KOPT-K1 (cell line): ENCODE data around the gene HCRTR2.
"Not testable (repeated sequence)": the region's sequence is repeated elsewhere in the genome, so short reads cannot be mapped to it uniquely, and the experiment has no call there.

ENCODE experiments used
- H3K27ac ChIP-seq: fragments of 200-600 bp; sonication (generic); 2 replicates; pipeline ENCODE4 v1.5.1; 2016; ENCODE audit warnings: antibody characterized with exemption, mild to moderate bottlenecking, low read depth, low read length; ENCODE audit not compliant: poor library complexity, severe bottlenecking
- H3K36me3 ChIP-seq: fragments of 200-600 bp; sonication (generic); 2 replicates; pipeline ENCODE4 v1.5.1; 2017; ENCODE audit warnings: antibody characterized with exemption, mild to moderate bottlenecking, low read length, moderate library complexity; ENCODE audit not compliant: insufficient read depth
- H3K9me3 ChIP-seq: fragments of 200-600 bp; sonication (generic); 2 replicates; pipeline ENCODE4 v1.5.1; 2017; ENCODE audit warnings: antibody characterized with exemption, low read length, mild to moderate bottlenecking; ENCODE audit not compliant: insufficient read depth, poor library complexity, severe bottlenecking

HCRTR2 gene

DNA sequence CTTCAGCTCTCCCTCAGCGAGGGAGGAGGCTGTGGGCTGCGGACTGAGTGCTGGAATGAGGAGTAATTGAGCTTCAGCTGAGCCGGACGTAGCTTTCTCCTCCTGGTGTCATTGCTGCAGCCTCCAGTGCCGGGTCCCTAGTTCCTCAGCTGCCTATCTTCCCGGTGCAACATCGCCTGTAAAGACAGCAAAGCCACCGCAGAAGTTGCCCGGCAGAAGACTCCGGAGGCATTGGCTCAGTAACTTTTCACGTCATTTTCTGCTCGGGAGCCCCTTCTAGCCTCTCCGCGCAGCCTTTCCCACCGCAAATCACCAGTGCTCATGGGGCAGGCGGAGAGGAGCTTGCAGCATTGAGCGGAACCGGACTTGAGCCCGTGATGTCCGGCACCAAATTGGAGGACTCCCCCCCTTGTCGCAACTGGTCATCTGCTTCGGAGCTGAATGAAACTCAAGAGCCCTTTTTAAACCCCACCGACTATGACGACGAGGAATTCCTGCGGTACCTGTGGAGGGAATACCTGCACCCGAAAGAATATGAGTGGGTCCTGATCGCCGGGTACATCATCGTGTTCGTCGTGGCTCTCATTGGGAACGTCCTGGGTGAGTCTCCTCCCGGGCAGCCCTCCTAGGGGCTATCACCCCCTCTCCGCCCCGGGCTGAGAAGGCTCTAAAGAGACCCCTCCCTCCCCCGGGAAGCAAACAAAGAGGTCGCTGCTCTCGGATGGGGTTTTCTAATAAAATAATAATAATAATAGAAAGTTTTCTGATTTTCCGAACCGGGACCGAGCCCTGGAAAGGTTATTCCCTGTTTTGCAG is at the start of gene HCRTR2:
Gene HCRTR2 (plus strand): TSS at position 305 of the 816 bp plus-strand sequence. CDS start 73 bp downstream, at position 378.
- no peak within 1 kb of the TSS for H3K27ac ChIP-seq
- no peaks in the 10 kb centered on the region for H3K9me3 ChIP-seq
- no peaks in the 10 kb centered on the region for H3K36me3 ChIP-seq

DNA sequence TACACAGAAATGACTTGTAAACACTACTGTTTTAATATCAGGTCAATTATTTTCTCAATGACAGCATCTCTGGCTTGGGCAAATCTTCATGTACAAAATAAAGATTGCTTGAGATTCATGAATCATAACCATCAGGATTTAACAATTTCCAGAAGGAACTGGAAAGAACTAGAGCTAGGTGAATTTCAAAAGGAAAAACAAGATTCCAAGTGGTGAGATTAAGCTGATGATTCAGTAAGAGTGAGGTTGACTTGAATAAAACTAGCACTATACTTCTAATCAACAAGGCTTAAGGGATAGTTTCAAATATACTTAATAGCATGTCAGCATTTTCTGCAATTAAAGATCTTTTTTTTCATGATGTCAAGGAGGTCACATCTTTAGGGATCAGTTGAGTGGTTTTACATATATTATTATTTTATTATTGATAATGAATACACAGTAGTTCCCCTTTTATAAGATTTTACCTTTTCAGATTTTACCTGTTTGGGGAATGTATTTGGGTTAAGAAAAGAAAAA is 43.5 kb upstream of the HCRTR2 start:
- Histone ChIP-seq H3K27ac (no peak overlapping the region), H3K36me3 (no peaks in the 10 kb centered on the region), H3K9me3 (no peaks in the 10 kb centered on the region)

DNA sequence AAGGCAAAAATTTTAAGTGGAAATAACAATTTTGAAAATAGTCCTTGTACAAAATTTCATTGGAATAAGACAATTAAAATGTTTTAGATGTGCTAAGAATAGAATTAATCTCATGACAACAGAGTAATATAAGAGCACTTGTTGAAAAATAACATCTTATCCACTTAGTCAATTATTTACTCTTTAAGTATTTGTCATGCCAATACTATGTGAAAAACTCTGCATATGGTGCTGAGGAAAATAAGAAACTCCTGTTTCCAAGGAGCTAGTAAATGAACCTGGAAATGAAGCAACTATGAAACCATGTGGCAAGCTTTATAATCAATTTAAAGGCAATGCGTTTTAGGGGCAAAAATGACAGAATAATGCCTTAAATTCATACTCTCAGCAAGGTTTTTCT is 42.7 kb upstream of the HCRTR2 start:
- no peaks in the 10 kb centered on the region for H3K36me3 ChIP-seq
- H3K9me3 ChIP-seq, result no peaks in the 10 kb centered on the region
- no peak overlapping the region for H3K27ac ChIP-seq

DNA sequence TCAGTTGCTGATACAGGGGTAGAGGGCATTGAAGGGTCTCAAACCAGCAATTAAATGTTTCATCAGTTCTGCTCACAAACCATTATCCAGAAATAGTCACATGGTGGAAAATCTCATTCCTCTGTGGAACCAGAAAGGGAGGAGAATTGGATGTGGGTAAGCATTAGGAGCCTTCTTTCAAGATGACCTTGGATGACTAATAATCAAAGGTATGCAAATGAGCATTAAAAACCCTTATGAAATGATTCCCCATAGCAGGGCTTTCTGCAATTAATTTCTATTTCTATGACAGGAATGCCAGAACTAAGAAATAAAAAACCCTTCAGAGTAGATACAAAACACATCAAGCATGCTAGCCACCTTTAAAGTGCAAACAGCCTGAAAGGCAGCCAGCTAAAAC is 37.4 kb upstream of the HCRTR2 start:
- Histone ChIP-seq H3K36me3 (no peaks in the 10 kb centered on the region), H3K27ac (no peak overlapping the region), H3K9me3 (no peaks in the 10 kb centered on the region)

DNA sequence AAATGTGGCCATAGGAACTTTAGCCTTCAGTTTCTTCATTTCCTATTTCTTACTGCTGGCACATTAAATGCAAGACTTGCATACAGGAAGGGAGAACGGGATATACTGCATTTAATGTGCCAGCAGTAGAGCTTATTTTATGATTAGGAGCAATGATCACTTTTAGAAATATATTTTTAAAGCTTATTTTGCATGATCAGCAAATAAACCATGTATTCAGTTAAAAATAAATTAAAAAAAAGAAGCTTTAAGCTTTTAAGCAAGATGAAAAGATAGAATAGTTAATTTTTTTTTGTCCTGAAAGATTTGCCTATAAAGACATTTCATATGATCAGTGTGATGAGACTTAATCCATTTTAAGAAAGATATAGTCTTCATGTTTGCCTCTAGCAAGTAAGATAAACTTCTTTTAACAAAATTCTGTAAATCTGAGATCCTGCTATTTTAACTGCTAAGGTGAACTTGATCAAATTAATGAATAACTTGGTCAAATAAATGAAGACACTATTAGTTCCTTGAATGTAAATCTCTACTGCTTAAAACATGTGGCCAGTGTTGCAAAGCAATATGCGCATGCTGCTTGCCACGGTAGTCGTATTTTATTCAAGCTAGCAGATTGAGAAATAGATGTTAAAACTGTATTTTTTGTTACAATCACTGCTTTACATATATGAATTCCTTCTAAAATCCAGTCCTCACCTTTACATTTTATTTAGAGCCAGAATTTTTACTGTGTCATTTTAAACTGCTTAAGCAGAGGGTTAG is 36.2 kb upstream of the HCRTR2 start:
- Histone ChIP-seq H3K27ac (no peak overlapping the region), H3K36me3 (no peaks in the 10 kb centered on the region), H3K9me3 (no peaks in the 10 kb centered on the region)

DNA sequence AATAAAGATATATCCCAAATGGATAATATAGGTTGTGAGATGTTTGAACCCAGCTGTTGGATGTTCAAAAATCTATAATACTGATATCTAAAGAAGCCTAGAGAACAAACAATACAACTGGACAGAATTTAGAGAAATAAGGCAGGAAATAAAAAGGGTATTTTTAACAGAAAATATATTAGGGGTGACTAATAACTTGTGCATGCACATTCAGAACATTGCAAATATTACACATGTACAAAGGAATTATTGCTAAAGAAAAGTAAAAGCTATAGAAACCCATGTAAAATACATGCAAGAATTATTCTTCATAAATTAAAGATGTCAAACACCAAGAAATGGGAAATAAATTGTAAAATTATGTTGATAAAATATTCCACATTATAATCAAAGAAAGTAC is 32.7 kb upstream of the HCRTR2 start:
- Histone ChIP-seq H3K27ac (no peak overlapping the region), H3K9me3 (no peaks in the 10 kb centered on the region), H3K36me3 (no peaks in the 10 kb centered on the region)

DNA sequence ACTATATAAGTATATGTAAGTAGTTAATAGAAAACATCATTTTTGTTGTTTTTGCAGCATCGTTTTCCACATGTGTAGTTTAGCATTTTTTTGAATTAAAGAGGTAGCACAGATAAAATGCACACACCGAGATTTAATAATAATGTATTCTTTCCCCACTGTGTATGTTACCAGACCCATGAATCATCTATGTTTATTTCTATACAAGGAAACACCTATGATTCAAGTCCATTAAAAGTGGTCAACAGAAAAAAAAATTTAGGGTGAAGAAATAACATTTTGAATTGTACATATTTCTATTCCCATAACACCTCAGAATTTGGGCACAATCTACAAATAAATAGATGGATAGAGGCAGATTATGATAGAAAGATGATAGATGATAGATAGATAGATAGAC is 31.7 kb upstream of the HCRTR2 start:
- Histone ChIP-seq H3K9me3 (no peaks in the 10 kb centered on the region), H3K36me3 (no peaks in the 10 kb centered on the region), H3K27ac (no peak overlapping the region)

DNA sequence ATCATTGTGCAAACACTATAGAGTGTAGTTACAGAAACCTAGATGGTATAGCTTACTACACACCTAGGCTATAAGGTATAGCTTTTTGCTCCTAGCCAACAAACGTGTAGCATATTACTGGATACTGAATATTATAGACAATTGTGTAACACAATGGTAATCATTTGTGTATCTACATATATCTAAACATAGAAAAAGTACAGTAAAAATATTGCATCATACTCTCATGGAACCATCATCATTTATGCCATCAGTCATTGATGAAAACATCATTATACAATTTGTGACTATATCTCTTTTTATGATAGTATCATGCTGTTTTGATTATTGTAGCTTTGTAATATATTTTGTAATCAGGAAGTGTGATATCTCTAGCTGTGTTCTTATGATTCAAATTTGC is 21.0 kb upstream of the HCRTR2 start:
- no peaks in the 10 kb centered on the region for H3K36me3 ChIP-seq
- H3K27ac ChIP-seq, result no peak overlapping the region
- no peaks in the 10 kb centered on the region for H3K9me3 ChIP-seq

DNA sequence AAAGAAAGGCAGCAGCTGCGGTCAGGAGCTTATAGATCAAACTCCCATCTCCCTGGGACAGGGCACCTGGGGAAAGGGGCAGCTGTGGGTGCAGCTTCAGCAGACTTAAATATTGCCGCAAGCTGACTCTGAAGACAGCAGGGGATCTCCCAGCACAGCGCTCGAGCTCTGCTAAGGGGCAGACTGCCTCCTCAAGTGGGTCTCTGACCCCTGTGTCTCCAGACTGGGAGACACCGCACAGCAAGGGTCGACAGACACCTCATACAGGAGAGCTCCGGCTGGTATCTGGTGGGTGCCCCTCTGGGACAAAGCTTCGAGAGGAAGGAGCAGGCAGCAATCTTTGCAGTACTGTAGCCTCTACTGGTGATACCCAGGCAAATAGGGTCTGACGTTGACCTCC is 15.5 kb upstream of the HCRTR2 start:
- not testable (repeated sequence) for H3K9me3 ChIP-seq, H3K36me3 ChIP-seq, H3K27ac ChIP-seq

DNA sequence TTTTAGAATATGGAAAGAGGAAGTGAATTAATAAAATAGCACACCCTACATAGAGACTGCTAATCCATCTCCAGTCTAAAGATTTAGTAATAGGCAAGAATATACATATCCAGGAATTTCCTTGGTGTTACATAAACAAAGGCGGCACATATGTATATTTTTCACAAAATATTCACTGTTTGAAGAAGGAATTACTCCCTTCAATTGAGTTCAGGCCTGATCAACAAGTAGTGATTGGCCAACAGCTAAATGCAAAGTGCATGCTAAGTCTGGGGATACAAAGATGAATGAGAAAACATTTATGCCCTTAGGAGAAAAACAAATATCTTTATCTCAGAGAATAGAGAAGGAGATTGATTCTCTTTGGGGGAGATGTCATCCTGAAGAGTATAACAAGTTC is 6.5 kb upstream of the HCRTR2 start:
- H3K9me3 ChIP-seq, result no peaks in the 10 kb centered on the region
- H3K27ac ChIP-seq, result no peak overlapping the region
- H3K36me3 ChIP-seq, result no peaks in the 10 kb centered on the region

DNA sequence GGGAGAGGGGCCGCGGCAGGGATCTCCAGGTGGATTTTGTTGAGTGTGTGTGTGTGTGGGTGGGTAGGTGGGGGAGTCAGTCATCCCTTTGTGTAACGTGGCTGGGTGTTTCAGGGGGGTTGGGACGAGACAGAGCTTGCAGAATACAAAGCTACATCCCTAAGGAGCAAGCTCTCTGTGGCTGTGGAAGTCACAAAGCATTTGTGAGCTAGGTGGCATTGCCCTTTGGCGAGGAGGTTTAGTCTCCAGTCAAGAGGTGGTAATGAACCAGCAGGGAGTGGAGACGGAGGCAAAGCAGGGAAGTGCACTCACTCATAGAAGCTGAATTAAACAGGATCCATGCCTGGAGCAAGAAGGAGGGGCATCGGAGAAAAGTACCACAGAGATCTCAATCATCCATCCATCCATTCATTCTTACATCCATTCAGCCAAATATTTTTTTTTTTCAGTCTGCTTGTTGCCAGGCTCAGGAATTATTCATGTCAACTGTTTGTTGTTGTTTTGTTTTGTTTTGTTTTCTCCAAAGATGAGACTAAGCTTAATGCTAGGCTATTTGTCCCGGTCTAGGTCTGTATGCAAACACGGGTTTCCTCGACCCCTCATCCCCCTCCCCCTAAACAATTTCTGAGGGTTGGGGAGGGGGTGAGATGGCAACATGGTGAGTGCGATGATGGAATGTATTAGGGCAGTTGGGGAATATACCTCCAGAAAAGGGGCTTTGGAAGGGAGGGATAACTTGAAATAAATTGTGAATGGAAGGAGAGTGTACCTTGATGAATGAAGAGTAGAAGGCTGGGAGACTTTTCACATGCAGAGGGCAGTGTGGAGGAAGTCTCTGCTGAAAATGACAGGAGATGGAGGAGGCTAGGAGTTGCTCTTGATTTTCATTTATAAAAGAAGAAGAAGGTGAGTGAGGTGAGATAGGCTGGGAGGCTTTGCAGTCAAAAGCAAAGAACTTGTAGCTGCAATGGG is 1.0 kb downstream of the HCRTR2 start:
- no peaks in the 10 kb centered on the region for H3K9me3 ChIP-seq
- no peaks in the 10 kb centered on the region for H3K36me3 ChIP-seq
- no peak overlapping the region for H3K27ac ChIP-seq

DNA sequence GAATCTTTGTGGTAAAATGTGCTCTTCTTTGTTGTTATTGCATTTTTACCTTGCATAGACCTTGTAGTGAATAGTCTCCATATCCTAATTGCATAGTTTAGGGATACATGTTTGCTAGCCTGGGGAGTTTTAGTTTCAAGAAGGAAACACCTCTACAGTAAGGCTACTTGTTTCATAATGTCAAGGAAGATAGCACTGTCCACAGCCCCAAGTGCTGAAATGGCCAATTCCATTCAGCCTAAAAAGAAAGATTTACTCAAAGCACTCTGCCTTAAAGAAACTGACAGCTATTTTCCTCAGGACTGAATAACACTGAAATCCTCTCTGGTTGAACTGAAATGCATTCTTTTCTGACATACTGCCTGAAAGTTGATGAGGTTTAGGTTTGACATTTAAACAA is 2.6 kb downstream of the HCRTR2 start:
- Histone ChIP-seq H3K9me3 (no peaks in the 10 kb centered on the region), H3K27ac (no peak overlapping the region), H3K36me3 (no peaks in the 10 kb centered on the region)

DNA sequence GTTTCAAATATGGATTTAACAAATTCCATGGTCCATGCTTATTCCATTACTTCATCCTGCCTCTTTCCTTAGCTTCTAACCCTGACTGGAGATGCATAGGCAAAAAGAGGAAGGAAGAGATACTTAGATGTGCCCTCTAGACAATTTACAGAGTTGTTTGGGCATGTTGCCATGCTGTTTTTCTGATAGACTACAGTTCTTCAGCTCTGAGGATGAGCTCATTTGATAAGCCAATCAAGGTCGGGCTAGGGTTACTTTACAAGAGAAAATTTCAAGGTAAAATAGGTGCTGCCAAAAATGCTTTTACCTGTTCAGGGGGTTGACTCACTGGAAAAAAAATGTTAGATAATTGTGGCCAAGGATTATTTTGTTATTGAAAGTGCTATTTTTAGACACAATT is 5.9 kb downstream of the HCRTR2 start:
- Histone ChIP-seq H3K36me3 (no peaks in the 10 kb centered on the region), H3K27ac (no peak overlapping the region), H3K9me3 (no peaks in the 10 kb centered on the region)

DNA sequence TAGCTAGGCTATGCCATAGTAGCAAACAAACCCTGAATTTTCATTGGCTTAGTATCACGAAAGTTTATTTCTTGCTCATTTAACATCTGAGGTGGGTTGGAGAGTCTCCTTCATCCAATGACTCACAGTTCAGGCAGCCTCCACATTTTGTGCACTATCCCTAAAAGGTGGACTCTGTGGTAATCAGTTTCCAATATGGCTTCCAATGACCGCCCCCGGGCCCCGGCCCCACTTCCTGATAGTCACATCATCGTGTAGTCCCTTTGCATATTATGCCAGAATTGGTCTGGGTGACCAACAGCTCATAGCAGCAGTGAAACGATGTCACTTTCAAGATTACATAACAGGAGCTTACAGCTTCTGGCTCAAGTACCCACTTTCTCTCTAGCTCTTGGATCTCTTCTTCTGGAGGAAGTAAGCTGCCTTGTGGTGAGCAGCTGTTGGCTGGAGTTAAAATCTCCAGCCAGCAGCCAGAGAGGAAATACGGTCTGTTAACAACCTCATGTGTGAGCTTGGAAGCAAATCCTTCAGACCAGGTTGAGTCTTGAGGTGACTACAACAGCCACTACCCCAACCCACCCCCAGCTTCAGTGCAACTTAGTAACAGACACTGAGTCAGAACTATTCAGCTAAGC is 7.8 kb downstream of the HCRTR2 start:
- H3K9me3 ChIP-seq, result no peaks in the 10 kb centered on the region
- H3K27ac ChIP-seq, result no peak overlapping the region
- H3K36me3 ChIP-seq, result no peaks in the 10 kb centered on the region
